Ectodermal cell (in vitro differentiated cells): ENCODE measurements around the gene AVPI1.

ENCODE experiments used
- H3K27ac ChIP-seq: 2 replicates; pipeline ENCODE4 v1.7.0; 2013; ENCODE audit warnings: mild to moderate bottlenecking, low read depth, low read length; ENCODE audit not compliant: insufficient read depth, poor library complexity, severe bottlenecking
- H3K27me3 ChIP-seq: 2 replicates; pipeline ENCODE4 v1.7.0; 2013; ENCODE audit warnings: mild to moderate bottlenecking, low read length; ENCODE audit not compliant: insufficient read depth, control insufficient read depth, poor library complexity, severe bottlenecking
- H3K36me3 ChIP-seq: one replicate; pipeline ENCODE4 v1.7.0; 2013; ENCODE audit warnings: low read length; ENCODE audit not compliant: control insufficient read depth, insufficient read depth
- H3K4me1 ChIP-seq: one replicate; pipeline ENCODE4 v1.7.0; 2013; ENCODE audit warnings: low read length; ENCODE audit not compliant: control insufficient read depth, insufficient read depth
- H3K4me3 ChIP-seq: 2 replicates; pipeline ENCODE4 v1.7.0; 2013; ENCODE audit warnings: low read depth, low read length, control low read depth; ENCODE audit not compliant: insufficient read depth
- H3K9me3 ChIP-seq: 2 replicates; pipeline ENCODE4 v1.7.0; 2013; ENCODE audit warnings: mild to moderate bottlenecking, low read length, moderate library complexity; ENCODE audit not compliant: control insufficient read depth
- WGBS, 2 experiments: methylation state at CpG; one replicate each; pipeline ENCODE4 v1.1.7; 2013; ENCODE audit warnings: missing lambda C conversion rate in 2 of 2; 5-methylcytosine and 5-hydroxymethylcytosine counted together

AVPI1 gene

GRCh38 chr10:97682042-97682441 lies 5.0 kb downstream of the AVPI1 start:
- Histone ChIP-seq H3K4me3 (no peak overlapping the region), H3K4me1 (peaks cover 6% of the 10 kb centered on the region), H3K27ac (no peak overlapping the region), H3K9me3 (no peaks in the 10 kb centered on the region), H3K36me3 (no peaks in the 10 kb centered on the region), H3K27me3 (peaks cover 6% of the 10 kb centered on the region)
- 92 to 93% methylated on average over 4 of the region's 4 CpGs for WGBS, 2 experiments

- no peak overlapping the region for H3K4me3 ChIP-seq
- H3K36me3 ChIP-seq: peaks cover 8% of the 10 kb centered on the region
- no peaks in the 10 kb centered on the region for H3K27me3 ChIP-seq
- no peaks in the 10 kb centered on the region for H3K4me1 ChIP-seq
- H3K27ac ChIP-seq: no peak overlapping the region
- 95 to 97% methylated on average over 16 of the region's 16 CpGs for WGBS, 2 experiments
- no peaks in the 10 kb centered on the region for H3K9me3 ChIP-seq
These were observed 7.4 kb downstream of the AVPI1 start for GRCh38 chr10:97679594-97679993.

GRCh38 chr10:97676770-97677581 lies 10.1 kb downstream of the AVPI1 start:
- Histone ChIP-seq H3K36me3 (peaks cover 22% of the 10 kb centered on the region), H3K9me3 (no peaks in the 10 kb centered on the region), H3K4me1 (no peaks in the 10 kb centered on the region), H3K4me3 (no peak overlapping the region), H3K27ac (no peak overlapping the region), H3K27me3 (no peaks in the 10 kb centered on the region)
- WGBS, 2 experiments: 97 to 99% methylated on average over 2 of the region's 2 CpGs

- peaks cover 22% of the 10 kb centered on the region for H3K36me3 ChIP-seq
- H3K4me3 ChIP-seq: no peak overlapping the region
- no peaks in the 10 kb centered on the region for H3K4me1 ChIP-seq
- no peaks in the 10 kb centered on the region for H3K9me3 ChIP-seq
- H3K27me3 ChIP-seq: no peaks in the 10 kb centered on the region
- no peak overlapping the region for H3K27ac ChIP-seq
- 92% methylated on average over 9 of the region's 9 CpGs for WGBS, 2 experiments
These were observed 11.8 kb downstream of the AVPI1 start for GRCh38 chr10:97675222-97675621.

GRCh38 chr10:97673736-97674525 lies 13.1 kb downstream of the AVPI1 start:
- Histone ChIP-seq H3K9me3 (no peaks in the 10 kb centered on the region), H3K4me1 (no peaks in the 10 kb centered on the region), H3K36me3 (peaks cover 22% of the 10 kb centered on the region), H3K27ac (no peak overlapping the region), H3K27me3 (no peaks in the 10 kb centered on the region), H3K4me3 (no peak overlapping the region)
- 93 to 95% methylated on average over 8 of the region's 8 CpGs for WGBS, 2 experiments

GRCh38 chr10:97669571-97669970 lies 17.5 kb downstream of the AVPI1 start:
- H3K36me3 ChIP-seq: peaks cover 28% of the 10 kb centered on the region
- 86 to 100% methylated on average over 1 of the region's 1 CpG for WGBS, 2 experiments
- H3K4me1 ChIP-seq: no peaks in the 10 kb centered on the region
- no peak overlapping the region for H3K4me3 ChIP-seq
- no peak overlapping the region for H3K27ac ChIP-seq
- H3K9me3 ChIP-seq: no peaks in the 10 kb centered on the region
- H3K27me3 ChIP-seq: no peaks in the 10 kb centered on the region

- Histone ChIP-seq H3K4me1 (no peaks in the 10 kb centered on the region), H3K27me3 (no peaks in the 10 kb centered on the region), H3K9me3 (no peaks in the 10 kb centered on the region), H3K36me3 (peaks cover 20% of the 10 kb centered on the region), H3K4me3 (no peak overlapping the region), H3K27ac (no peak overlapping the region)
- WGBS, 2 experiments: 94 to 98% methylated on average over 6 of the region's 6 CpGs
These were observed 19.6 kb downstream of the AVPI1 start for GRCh38 chr10:97667463-97667862.

- Histone ChIP-seq H3K36me3 (peaks cover 23% of the 10 kb centered on the region), H3K4me1 (no peaks in the 10 kb centered on the region)
These were observed 20.0 kb downstream of the AVPI1 start for GRCh38 chr10:97666992-97667391.

GRCh38 chr10:97664282-97664850 lies 22.7 kb downstream of the AVPI1 start:
- Histone ChIP-seq H3K27me3 (no peaks in the 10 kb centered on the region), H3K27ac (no peak overlapping the region), H3K4me3 (no peak overlapping the region), H3K36me3 (peaks cover 23% of the 10 kb centered on the region), H3K9me3 (no peaks in the 10 kb centered on the region), H3K4me1 (no peaks in the 10 kb centered on the region)
- 89 to 98% methylated on average over 1 of the region's 1 CpG for WGBS, 2 experiments

More at GRCh38 chr10:97666992-97667391, 20.0 kb downstream of the AVPI1 start:
- Histone ChIP-seq H3K27me3 (no peaks in the 10 kb centered on the region), H3K27ac (no peak overlapping the region), H3K9me3 (no peaks in the 10 kb centered on the region), H3K4me3 (no peak overlapping the region)
- WGBS, 2 experiments: 92 to 95% methylated on average over 7 of the region's 7 CpGs

GRCh38 chr10:97659589-97659988 lies 27.5 kb downstream of the AVPI1 start:
- 89 to 100% methylated on average over 1 of the region's 1 CpG for WGBS, 2 experiments
- Histone ChIP-seq H3K27ac (no peak overlapping the region), H3K27me3 (no peaks in the 10 kb centered on the region), H3K36me3 (peaks cover 25% of the 10 kb centered on the region), H3K4me1 (no peaks in the 10 kb centered on the region), H3K4me3 (no peak overlapping the region), H3K9me3 (no peaks in the 10 kb centered on the region)
